Hippocampal formation (tissue), 2 donors: Measurements from ENCODE around the gene TANGO2.

ENCODE experiments used
- DNase-seq, 2 donors: peaks; one replicate each; lab custom pipeline; 2025; lab: John Stamatoyannopoulos, UW

Gene TANGO2

GRCh38 chr22:20026204-20026908, 5.4 kb downstream of the TANGO2 start:
- DNase-seq = no peak

- no peak for DNase-seq
Observed at GRCh38 chr22:20026996-20027601, 6.2 kb downstream of the TANGO2 start.

GRCh38 chr22:20027966-20028854, 7.3 kb downstream of the TANGO2 start:
- DNase-seq = no peak

- DNase-seq = peak in 1 of 2 donors; percentile 50
Observed at GRCh38 chr22:20028855-20029549, 8.1 kb downstream of the TANGO2 start.

- DNase-seq = no peak
Observed at GRCh38 chr22:20029550-20030225, 8.8 kb downstream of the TANGO2 start.

DNA sequence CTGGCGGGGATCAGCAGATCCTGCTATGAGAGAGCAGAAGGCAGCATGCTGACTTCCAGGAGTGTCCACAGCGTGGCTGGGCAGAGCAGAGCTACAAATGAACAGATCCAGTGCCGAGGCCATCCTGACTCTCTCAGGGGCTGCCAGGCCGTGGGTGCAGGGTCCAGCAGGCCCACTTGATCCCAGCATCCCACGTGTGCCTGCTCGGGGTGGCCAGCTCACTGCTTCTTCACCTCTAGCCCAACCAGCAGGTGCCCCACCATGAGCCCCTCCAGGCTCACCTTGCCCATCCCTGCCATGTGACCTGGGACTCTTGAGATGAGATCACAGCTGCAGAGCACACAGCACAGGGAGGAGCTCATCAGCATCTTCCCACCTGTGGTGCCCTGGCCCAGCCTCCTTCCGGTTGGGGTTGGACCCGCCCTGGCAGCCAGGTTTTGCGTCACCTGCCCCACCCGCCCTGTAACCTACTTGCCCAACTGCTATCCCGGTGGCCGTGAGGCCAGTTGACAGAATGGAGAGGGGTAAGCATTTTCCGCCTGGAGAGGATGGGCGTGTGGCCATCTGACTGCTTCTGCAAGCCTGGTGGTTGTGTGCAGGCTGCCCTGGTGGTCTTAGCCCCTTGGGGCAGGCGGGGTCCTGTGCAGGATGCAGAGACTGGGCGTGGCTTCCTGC, 11.0 kb downstream of the TANGO2 start:
- DNase-seq = no peak

- DNase-seq = no peak
Observed at GRCh38 chr22:20032407-20032991, 11.6 kb downstream of the TANGO2 start.

DNA sequence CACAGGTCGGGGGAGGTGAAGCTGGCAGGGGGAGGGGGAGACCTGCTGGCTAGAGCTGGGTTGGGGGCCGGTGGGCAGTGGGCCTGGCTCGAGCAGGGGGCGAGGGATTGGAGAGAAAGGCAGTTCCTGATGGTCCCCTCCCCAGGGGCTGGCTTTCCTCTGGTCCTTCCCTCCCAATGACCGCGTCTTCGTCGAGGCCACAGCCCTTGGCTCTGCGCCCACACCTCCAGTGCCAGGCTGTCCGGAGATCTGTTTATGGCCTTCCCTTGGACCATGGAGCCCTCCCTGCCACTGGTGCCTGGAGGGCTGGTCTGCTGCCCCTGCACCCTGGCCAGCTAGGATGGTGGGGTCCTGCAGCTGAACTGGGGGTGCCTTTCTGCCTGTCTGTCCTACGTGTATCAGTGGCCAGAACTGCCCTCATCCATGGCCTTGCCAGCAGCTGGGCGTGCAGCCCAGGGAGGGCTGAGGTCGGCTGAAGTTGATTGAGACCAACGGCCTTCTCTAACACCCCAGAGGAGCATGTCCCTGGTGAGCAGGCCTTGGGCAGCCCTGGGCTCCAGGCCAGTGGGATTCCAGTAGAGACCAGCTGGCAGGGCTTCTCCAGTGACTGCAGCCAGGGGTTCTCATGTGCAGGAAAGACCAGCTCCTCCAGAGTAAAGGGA, 12.3 kb downstream of the TANGO2 start:
- DNase-seq = peak; percentile 17 to 65

DNA sequence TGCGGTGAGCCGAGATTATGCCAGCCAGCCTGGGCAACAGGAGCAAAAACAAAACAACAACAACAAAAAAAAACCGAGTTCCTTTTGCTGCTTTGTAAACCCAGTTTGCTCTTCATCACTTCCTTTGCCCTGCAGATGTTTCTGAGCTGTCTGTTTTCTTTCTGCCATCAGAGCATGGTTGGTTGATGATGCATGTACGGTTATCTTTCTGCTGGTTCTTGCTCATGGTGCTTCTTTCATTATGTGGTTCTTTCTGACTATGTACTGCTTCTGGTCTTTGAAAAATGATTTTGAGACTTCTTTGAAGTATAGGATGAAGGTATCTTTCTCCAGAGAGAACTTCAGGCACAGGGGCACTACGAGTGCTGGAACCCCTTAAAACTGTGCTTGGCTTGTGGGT, 13.2 kb downstream of the TANGO2 start:
- DNase-seq = no peak

- no peak for DNase-seq
Observed at GRCh38 chr22:20035375-20036083, 14.6 kb downstream of the TANGO2 start.

DNA sequence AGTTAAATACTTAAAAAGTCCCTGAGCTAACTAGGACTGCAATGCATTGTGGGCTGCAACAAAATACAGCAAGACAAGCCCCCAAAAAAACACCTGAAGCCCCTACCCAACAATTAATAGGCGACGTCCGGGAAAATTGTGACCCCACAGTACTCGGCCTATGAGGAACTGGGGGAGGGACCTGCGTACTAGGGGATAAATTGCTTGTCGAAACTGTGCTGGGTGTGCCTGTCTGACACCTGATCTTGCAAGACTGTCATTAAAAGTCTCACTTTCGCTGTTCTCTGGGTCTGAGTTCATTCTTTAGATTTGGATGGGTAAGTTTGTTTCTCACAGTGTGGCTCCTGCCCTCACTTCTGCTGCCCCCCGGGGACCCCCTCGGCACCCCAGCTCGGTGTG, 15.2 kb downstream of the TANGO2 start:
- DNase-seq = no peak

DNA sequence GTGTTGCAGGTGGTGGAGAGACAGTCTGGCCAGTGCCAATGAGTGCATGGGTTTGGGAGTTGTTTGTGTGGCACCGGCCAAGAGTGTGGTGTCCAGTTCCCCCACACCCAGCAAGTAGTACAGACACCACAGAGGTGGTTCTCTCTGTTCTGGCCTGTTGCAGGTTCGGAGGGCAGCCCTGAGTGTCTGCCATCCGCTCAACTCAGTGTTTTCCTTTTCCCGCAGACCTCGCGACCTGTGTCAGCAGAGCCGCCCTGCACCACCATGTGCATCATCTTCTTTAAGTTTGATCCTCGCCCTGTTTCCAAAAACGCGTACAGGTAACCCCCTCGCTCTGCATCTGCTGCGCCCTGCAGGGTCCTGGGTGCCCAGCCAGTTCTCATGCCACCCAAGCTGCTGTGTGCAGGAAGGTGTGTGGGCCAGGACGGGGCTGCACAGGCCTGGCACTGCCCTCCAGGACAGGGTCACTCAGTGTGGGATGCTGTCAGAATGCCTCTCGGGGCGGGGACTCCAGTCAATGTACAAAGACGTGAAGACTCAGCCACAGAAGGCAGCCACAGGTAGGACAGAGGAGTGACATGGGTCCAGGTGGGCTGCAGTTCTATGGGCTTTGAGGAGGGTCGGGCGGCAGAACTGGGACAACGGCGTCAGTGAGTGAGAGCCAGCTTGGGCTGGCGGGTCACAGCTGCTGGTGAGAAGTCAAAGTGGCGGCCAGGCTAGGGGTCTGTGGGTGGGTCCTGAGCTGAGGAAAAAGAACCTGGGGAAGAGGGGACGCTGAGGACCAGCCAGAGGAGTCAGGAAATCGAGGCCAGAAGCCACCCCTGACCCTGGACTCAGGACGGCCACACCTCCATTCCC, 15.9 kb downstream of the TANGO2 start:
- no peak for DNase-seq

DNA sequence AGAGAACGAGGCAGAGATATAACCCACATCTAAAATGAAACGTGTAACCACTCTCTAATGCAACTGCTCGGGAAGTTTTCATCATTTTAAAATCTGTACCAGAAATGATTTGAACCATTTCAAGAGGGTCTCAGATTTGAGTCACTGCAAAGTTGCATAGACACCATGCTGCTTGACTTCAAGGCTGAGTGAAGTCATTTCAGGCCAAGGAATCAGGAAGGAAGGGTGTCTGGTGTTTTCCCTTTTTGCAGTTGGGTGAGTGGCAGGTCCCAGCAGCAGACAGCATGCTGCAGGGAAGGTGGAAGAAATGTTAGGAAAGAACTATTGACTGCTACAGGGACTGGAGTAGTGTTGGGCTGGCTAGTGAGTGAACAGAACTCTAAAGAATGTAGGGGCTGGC, 16.5 kb downstream of the TANGO2 start:
- DNase-seq = no peak

DNA sequence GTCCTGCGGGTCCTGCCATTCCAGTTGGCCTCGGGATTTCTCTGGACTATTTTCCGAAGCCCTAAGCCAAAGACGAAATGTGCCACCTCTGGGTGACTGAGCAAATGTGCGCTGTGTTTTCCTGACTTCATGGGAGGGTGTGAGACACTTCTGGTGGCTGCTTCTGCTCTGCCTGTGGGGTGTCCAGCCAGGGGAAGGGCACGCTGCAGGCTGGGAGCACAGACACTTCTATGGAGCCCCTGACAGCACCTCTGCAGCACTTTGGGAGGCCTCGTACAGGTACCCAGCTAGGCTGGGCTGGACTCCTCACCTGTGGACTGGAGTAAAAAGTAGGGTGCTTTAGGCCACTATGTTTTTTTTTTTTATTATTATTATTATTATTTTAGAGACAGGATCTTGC, 17.7 kb downstream of the TANGO2 start:
- no peak for DNase-seq

- DNase-seq = no peak
Observed at GRCh38 chr22:20039683-20040325, 18.9 kb downstream of the TANGO2 start.

DNA sequence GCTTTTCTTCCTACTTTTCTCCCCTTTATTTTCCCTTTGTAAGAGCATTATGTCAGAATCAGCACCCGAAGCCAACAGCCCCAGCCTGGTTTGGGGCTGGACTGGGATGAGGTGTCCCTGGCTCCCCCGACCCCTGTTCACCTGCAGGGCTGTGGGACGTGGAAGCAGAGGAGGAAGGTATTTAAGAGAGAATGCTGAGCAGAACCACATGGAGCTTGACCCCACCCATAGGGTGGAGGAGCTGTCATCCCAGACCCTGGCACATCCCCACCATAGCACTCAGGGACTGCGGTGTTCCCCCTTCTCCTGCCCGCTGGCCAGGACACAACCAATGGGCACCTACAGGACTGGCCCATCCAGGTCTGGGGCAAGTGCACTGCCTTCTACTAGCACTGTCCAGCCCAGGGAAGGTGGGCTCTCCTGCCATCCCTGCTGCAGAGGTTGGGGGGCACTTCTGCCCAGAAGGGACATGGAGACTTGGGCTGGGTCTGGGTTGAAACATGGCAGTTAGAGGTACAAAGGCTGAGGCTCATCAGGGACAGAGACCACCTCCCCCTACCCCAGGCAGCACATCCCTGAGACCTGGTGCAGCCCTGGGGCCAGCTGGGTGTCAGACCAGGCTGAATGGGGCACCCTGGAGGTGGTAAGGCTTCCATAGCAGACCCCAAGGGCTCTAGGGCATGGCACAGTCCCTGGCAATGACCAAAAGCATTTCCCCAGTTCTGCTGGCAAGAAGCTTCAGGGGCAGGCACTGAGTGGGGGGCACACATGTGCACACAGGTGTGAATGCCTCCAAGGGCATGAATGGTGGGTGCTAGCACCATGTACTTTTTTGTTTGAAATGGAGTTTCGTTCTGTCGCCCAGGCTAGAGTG, 19.7 kb downstream of the TANGO2 start:
- DNase-seq = no peak
